HG02970 (cell line): ENCODE measurements around the gene DDX39A.
A peak's percentile ranks its signal among the peaks of the same experiment; 100 is the strongest.
"Not testable (repeated sequence)": the region's sequence is repeated elsewhere in the genome, so short reads cannot be mapped to it uniquely, and the experiment has no call there.

Source experiments
- ATAC-seq: cut with Tn5 transposase; IDR thresholded peaks from one replicate; pipeline ENCODE4 v1.9.1; 2021; ENCODE audit warnings: mild to moderate bottlenecking, moderate library complexity, moderate number of reproducible peaks; ENCODE audit not compliant: unreplicated experiment, low FRiP score

Gene DDX39A

GRCh38 chr19:14419106-14419813 is at the start of gene DDX39A:
Gene DDX39A (minus strand): TSS chr19:14419341. CDS start chr19:14413220, 6,121 bp downstream.
- ATAC-seq: peak; percentile 87

GRCh38 chr19:14467816-14468215 is 48.7 kb upstream of the DDX39A start:
- ATAC-seq: no peak

GRCh38 chr19:14467391-14467790 is 48.2 kb upstream of the DDX39A start:
- no peak for ATAC-seq

GRCh38 chr19:14463747-14464146 is 44.6 kb upstream of the DDX39A start:
- ATAC-seq: no peak

- not testable (repeated sequence) for ATAC-seq
These were observed 43.3 kb upstream of the DDX39A start for GRCh38 chr19:14462401-14462800.

- no peak for ATAC-seq
These were observed 41.8 kb upstream of the DDX39A start for GRCh38 chr19:14460935-14461334.

GRCh38 chr19:14459703-14460102 is 40.6 kb upstream of the DDX39A start:
- ATAC-seq: no peak

- not testable (repeated sequence) for ATAC-seq
These were observed 33.2 kb upstream of the DDX39A start for GRCh38 chr19:14452303-14452702.

GRCh38 chr19:14450876-14451275 is 31.7 kb upstream of the DDX39A start:
- ATAC-seq: no peak

- ATAC-seq: no peak
These were observed 31.2 kb upstream of the DDX39A start for GRCh38 chr19:14450168-14450874.

GRCh38 chr19:14449321-14449720 is 30.2 kb upstream of the DDX39A start:
- ATAC-seq: no peak

GRCh38 chr19:14446336-14447036 is 27.3 kb upstream of the DDX39A start:
- no peak for ATAC-seq

GRCh38 chr19:14443632-14444216 is 24.6 kb upstream of the DDX39A start:
- no peak for ATAC-seq

GRCh38 chr19:14442891-14443631 is 23.9 kb upstream of the DDX39A start:
- no peak for ATAC-seq

GRCh38 chr19:14441041-14441938 is 22.1 kb upstream of the DDX39A start:
- no peak for ATAC-seq

GRCh38 chr19:14440049-14440448 is 20.9 kb upstream of the DDX39A start:
- ATAC-seq: peak; percentile 68

GRCh38 chr19:14439014-14439413 is 19.9 kb upstream of the DDX39A start:
- ATAC-seq: no peak

GRCh38 chr19:14437578-14438140 is 18.5 kb upstream of the DDX39A start:
- no peak for ATAC-seq
